GM18526 (cell line): ENCODE measurements around the gene TLDC2.

Experiments used
- POLR2A ChIP-seq: IDR thresholded peaks from 3 replicates; pipeline ENCODE4 v1.6.1; 2011; ENCODE audit not compliant: insufficient read length; ENCODE audit errors: extremely low read depth

The TLDC2 gene

DNA sequence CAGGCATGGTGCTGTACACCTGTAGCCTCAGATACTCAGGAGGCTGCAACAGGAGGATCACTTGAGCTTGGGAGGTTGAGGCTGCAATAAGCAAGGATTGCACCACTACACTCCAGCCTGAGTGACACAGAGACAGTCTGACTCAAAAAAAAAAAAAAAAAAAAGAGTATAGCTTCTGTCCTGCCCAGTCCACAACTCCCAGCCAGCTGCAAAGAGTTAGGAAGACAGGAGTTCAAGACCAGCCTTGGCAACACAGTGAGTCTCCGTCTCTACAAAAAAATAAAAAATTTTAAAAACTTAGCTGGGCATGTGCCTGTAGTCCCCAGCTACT lies 28.3 kb upstream of the TLDC2 start:
- no peak for TF ChIP-seq POLR2A

DNA sequence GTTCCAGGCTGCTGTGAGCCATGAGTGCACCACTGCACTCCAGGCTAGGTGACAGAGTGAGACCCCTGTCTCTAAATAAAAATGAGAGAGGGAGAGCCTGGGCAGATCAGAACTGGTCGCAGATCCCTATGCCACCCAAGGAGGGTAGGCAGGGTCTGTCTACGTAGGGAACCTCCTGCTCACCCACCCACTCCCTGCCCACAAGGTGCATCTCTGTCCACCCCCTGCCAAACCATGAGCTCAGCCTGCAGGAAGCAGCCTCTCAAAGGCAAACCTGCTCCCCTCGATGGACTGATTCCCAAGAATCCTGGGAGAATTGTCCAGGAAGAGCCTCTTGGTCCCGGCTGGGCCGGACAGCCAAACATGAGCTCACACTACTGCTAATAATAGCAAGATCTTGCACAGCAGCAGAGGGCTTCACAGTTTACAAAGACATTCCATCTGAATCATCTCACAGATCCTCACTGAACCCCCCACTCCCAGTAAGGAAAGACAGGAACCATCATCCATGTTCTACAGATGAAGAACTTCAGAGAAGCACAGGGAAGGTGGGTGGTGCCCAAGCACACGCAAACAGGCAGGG lies 27.8 kb upstream of the TLDC2 start:
- no peak for TF ChIP-seq POLR2A

DNA sequence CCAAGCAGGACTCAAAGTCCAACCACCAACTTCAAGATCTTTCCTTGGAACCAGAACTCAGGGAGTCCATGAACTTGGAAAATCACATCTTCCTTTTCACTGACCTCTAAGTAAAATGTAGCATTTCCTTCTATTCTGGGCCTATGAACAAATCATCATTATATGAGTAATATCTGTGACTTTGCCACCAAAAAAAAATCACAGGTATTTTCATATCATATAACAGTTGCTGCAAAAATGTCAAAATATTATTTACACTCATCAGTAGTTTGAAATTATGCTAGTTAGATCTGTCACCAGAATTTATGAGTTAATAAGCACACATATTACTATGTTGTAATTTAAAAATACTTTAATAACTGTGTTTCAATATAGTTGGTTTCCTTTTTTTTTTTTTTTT lies 27.3 kb upstream of the TLDC2 start:
- no peak for TF ChIP-seq POLR2A

GRCh38 chr20:36849333-36850065 lies 26.4 kb upstream of the TLDC2 start:
- no peak for TF ChIP-seq POLR2A

DNA sequence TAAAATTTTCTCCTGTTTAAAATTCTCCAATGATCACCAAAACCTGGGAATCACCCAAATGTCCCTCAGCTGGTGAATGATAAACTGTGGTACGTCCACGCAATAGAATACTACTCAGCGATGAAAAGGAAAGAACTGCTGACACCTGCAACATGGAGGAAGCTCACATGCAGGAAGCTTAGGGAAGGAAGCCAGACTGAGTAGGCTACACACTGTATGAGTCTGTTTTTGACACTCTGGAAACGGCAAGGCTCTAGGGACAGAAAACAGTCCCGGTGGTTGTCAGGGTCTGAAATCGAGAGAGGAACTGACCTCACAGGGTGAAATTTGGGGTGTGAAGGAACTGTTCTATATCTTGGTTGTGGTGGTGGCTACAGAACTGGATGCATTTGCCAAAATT lies 25.2 kb upstream of the TLDC2 start:
- TF ChIP-seq POLR2A = no peak

GRCh38 chr20:36851490-36851889 lies 24.4 kb upstream of the TLDC2 start:
- no peak for TF ChIP-seq POLR2A

GRCh38 chr20:36852187-36852586 lies 23.8 kb upstream of the TLDC2 start:
- no peak for TF ChIP-seq POLR2A

DNA sequence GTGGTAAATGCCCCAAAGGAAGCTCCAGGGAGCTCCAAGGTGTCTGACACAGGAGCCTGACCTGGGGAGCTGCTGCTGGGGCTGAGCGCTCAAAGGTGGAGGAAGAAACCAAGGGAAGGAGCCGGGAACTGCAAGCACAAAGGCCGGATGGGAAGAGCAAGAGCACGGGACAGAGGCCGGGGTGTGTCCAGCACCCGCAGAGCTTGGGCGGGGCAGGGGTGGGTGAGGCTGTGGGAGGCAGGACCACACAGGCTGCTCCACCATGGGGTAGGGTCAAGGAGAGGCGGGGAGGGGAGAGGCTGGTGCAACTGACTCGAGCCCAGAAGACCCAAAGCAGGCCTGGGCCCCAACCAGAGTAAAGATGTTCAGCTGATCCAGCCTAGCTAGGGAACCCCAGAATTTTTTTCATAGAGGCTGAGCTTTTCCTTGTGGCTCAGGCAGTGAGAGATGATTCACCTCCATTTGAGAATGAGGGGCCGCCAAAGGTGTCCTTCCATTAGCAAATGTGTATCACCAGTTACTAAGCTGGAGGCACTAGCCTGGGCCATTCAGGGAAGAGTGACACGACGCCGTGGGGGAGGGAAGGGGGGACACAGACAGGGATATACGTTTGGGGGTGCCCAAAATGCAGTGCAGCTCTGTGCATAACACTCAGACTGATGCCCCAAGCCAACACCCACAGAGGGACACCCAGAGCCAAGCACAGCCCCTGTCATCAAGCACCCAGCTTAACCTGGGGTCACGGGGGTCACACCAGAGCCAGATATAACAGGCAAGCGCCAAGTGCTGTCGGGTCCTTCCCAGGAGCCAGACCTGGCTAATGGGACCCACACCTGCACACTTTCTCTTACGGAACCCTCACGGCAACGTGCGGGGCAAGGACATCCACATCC lies 21.3 kb upstream of the TLDC2 start:
- TF ChIP-seq POLR2A = no peak

DNA sequence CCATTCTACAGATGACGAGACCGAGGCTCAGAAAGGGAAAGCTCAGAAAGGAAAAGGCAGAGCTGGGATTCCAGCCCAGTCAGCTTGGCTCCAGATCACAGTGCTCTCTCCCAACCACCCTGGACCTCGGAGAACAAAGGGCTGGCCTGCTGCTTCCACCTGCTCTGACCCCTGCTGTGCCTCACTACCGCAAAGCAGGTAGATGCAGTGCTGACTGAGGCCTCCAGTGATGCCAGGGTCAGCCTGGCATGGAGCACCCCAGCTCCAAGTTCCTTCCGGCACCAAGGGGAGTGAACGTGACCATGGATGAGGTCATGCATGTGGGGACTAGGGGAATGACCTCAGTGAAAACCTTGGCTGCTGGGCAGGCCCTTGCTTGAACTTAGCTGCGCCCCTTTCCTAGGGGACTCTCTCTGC lies 20.7 kb upstream of the TLDC2 start:
- TF ChIP-seq POLR2A = no peak

DNA sequence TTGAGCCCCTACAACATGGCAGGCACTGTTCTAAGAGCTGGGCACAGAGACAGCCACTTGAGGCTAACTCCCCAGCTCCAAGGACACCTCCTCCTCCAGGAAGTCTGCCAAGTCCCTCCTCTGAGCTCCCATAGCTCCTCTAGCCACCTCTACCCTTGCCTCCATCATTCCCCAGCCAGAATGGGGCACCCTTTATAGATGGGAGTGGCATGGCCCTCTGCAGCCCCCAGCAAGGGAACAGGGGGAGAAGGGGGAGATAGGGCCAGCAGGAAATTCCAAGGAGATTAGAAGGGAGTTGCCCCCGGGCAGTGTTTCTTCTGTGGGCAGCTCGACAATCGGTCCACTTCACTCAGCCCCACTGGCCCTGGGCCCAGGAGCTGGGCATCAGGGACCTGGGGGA lies 19.7 kb upstream of the TLDC2 start:
- TF ChIP-seq POLR2A = no peak

- no peak for TF ChIP-seq POLR2A
These were observed 19.0 kb upstream of the TLDC2 start for GRCh38 chr20:36856691-36857635.

GRCh38 chr20:36859282-36859555 lies 16.7 kb upstream of the TLDC2 start:
- no peak for TF ChIP-seq POLR2A

GRCh38 chr20:36859700-36860330 lies 16.1 kb upstream of the TLDC2 start:
- no peak for TF ChIP-seq POLR2A

GRCh38 chr20:36860339-36860738 lies 15.6 kb upstream of the TLDC2 start:
- TF ChIP-seq POLR2A = no peak
